Omental fat pad (tissue), 4 donors: Measurements from ENCODE around the gene UBXN6. TPM values are rescaled to one million over a fixed set of nuclear protein-coding genes. Genes with fewer than 3 reads are reported as not detected.
A peak's percentile ranks its signal among the peaks of the same experiment; 100 is the strongest.

Source experiments
- ATAC-seq: fragments of 150-250 bp; one replicate; pipeline ENCODE4 v1.9.1; 2016; ENCODE audit warnings: mild to moderate bottlenecking, moderate library complexity; ENCODE audit not compliant: low FRiP score
- DNase-seq: peaks from one replicate; pipeline ENCODE4 v3.0.0-alpha.2; 2019; ENCODE audit warnings: low spot score
- total RNA-seq, 4 donors: library from RNA; depleted of rRNA; stranded (reverse); fragments of >200 nt; gene quantifications; one replicate each; pipeline ENCODE4 v1.1.0, GENCODE V29; 2016
- TF ChIP-seq, protein P1 (sequence below), 3 donors: fragments of 450-650 bp; IDR thresholded peaks; one replicate each; pipeline ENCODE4 v1.5.1; 2016 to 2017; ENCODE audit warnings: antibody characterized with exemption in 3 of 3, mild to moderate bottlenecking in 3 of 3, moderate library complexity in 2 of 3

The UBXN6 gene
- total RNA-seq, 4 donors from 2014 or later = 62.7 to 128 (median 88.6) TPM

DNA sequence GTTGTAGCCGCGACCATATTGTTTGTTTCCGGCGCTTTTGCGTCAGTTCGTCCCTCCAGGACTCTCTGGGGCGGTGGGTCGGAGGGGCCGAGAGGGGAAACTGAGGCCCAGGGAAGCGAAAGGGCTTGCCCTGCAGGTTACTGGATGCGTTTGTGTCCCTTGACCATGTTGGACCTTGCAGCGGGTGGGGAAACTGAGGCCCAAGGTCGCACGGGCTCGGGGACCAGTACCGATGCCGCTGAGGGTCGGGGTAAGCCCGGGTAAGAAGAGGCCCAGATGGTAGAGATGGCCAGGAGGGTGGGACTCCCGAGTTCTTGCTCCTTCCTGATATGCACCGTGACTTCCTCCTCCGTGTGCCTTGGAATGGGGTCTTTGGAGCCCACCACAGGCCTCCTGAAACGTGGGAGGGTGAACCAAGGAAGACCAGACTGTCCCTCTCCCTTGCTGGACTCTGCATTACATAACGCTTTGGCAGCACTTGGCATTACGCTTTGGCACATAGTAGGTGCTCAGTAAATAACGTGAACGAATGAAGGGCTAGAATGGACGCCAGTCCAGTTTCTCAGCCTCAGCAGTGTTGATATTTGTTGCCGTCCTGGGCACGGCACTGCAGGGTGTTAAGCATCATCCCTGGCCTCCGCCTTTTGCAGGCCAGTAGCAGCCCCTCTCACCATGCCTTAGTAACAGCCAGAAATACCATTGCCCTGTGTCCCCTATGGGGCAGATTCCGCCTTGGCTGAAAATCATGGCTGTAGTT is 54.4 kb downstream of the UBXN6 start:
- ATAC-seq (no peak), DNase-seq (no peak)
- TF ChIP-seq, protein P1, sequence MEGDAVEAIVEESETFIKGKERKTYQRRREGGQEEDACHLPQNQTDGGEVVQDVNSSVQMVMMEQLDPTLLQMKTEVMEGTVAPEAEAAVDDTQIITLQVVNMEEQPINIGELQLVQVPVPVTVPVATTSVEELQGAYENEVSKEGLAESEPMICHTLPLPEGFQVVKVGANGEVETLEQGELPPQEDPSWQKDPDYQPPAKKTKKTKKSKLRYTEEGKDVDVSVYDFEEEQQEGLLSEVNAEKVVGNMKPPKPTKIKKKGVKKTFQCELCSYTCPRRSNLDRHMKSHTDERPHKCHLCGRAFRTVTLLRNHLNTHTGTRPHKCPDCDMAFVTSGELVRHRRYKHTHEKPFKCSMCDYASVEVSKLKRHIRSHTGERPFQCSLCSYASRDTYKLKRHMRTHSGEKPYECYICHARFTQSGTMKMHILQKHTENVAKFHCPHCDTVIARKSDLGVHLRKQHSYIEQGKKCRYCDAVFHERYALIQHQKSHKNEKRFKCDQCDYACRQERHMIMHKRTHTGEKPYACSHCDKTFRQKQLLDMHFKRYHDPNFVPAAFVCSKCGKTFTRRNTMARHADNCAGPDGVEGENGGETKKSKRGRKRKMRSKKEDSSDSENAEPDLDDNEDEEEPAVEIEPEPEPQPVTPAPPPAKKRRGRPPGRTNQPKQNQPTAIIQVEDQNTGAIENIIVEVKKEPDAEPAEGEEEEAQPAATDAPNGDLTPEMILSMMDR (IDR thresholded peaks at IDR 0.05) = no peak

DNA sequence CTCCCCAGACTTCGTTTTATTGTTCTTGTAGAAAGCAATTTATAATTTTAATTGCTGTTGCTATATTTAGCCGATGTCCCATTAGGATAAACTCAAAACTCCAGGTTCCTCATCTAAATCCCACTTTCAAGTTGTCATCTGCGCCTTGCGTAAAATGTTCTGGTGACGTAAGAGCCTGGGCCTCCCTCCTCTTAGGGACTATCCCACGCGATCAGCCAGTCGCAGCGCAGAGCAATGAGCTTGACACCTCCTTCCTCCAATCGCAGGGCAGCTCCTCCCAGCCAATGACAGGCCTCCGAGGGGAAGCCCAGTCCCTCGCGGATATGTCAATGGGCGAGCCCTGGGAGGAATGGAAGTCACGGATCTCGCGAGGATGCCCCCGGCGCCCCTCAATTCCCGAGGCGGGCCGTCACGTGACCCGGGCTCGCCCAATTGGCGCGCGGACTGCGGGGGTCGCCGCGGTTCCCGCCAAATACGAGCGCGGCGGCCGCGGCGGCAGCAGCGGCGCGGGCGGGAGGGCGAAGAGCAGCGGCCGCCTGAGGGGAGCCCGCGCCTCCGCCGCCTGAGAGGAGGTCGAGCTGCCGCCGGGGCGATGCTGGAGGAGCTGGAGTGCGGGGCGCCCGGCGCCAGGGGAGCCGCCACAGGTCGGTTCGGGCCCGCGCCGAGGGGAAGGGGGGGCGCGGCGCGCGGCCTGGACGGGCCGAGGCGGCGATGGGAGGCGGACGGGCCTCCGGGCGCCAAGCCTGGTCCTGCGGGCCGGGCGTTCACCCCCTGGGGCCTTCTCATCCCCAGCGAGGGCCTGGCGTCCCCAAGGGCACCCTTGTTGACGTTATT is 55.2 kb downstream of the UBXN6 start, which contains the start of gene CHAF1A:
Gene CHAF1A, plus strand, starts transcription at position 470 of the 834 bp plus-strand sequence. Its CDS starts 123 bp downstream, at position 593.
- TF ChIP-seq, protein P1 (IDR thresholded peaks at IDR 0.05) = no peak
- DNase-seq (peak; percentile 99), ATAC-seq (peak; percentile 97)

DNA sequence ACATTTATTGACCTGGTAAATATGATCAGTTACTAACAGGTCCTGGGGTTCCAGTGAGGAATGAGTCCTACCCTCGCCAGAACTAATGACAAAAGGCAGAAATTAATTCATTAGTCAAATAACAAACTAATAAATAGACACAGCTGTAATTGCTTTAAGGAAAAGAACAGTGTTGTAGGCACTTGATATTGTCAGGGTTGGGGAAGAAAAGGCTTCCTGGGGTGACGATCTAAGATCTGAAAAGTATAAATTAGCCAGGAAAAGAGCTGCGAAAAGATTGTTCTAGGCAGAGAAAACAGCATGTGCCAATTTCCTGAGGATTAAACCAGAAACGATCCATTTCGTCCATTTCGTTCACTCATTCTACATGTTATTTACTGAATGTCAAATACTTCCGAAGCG is 55.8 kb downstream of the UBXN6 start:
- ATAC-seq = no peak
- DNase-seq = no peak
- TF ChIP-seq, protein P1 (IDR thresholded peaks at IDR 0.05) = no peak

DNA sequence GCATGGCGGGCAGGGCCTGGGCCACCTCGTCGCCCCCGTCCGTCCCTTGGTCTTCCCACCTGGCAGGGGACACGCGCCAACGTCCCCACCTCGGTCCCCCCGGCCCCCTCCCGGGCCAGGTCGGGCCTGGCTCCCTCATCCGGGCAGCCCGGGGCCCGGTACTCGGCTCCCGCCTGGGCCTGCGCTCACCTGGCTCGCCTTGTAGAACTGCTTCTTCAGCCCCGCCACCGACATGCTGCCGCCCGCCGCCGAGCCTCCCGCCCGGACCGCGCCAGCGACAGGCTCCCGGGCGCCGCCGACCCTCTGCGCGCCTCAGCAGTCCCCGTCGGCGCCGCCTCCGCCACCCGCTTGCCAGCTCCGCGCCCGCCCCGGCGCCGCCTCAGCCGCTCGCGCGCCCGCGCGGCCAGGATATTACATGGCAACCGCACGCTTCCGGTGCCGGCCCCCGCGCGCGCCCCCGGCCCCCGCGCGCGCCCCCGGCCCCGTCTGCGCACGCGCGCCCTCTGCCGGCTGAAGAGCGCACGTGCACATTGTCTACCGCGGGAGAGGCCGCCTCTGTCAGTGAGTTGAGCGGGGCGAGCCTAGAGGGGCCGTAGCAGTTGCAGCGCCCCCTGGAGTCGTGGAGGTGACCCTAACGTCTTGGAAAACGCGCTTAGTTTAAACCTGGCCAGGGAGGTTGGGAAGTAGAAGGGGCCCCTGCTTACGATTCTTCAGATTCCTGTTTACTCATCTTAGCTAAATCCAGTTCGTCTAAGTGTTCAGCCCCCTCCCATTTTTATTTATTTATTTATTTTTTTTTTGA is 57.3 kb downstream of the UBXN6 start, which contains the start of gene SH3GL1:
Gene SH3GL1, minus strand, starts transcription at position 413 of the 802 bp plus-strand sequence. Its CDS starts 179 bp downstream, at position 234.
- ATAC-seq (peak; percentile 88), DNase-seq (peak; percentile 83)
- TF ChIP-seq, protein P1 (IDR thresholded peaks at IDR 0.05) = peak in 2 of 3 donors; percentile 89 to 99

DNA sequence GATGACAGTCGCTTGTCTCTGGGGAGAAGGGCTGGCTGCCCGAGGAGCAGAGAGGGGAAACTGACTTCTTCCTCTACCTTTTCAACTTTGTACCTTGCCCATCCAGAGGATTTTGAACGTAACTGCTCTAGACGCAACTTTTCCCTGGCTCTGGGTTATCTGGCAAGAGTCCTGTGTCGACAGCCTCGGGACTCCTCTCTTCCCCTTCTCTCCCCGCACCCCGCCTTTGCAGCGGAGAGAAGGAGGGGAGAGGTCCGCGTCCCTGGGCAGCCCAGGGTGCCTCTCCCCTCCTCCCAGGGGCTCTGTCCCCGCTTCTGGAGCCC is 57.8 kb downstream of the UBXN6 start:
- ATAC-seq (peak; percentile 15), DNase-seq (no peak)
- TF ChIP-seq, protein P1 (IDR thresholded peaks at IDR 0.05) = no peak

DNA sequence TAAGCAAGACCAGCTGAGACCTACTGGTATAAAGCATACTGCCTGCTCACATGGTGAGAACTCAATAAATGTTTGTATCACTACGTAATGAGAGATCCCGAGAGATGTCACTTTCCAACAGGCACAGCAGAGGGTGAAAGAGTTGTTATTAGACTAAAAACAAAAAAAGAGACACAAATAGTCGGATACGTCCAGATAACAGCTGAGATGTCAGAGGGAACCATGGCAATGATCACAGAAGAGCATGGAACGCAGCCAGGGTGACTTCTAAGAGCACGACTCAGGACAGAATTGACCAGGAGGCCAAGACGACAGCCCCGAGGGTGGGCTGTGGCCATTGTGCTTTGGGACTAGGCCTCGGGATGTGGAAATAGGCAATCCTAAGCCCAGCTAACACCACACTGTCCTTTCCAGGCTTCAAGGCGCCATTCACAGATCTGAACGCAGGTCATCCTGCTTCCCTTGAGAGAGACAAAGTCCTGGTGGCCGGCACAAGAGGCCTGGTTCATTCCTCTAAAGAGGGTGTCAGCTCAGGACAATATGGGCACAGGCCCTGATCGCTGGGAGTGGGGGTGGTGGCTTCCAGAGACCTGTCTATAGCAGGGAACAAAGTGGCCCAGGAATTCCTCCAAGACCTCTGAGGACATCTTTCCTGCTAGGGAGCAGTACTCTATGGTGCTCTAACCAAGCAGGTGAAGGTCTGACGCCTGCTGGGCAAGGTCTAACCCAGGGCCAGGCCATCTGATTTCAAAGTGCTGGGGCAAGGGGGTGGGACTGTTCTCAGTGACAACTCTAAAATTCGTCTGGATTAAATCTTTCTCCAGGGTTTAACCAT is 60.4 kb downstream of the UBXN6 start:
- ATAC-seq (no peak), DNase-seq (no peak)
- TF ChIP-seq, protein P1 (IDR thresholded peaks at IDR 0.05) = no peak
